Fibroblast of mammary gland (primary cell): ENCODE data around the gene TUFT1.
A peak's percentile ranks its signal among the peaks of the same experiment; 100 is the strongest.

Source experiments
- DNase-seq: peaks from one replicate; pipeline ENCODE4 v3.0.0-alpha.2; 2010; ENCODE audit warnings: low read depth
- H3K4me3 ChIP-seq: 2 replicates; pipeline ENCODE4 v1.5.1; 2011; ENCODE audit warnings: low read depth, mild to moderate bottlenecking, low read length, moderate library complexity; ENCODE audit not compliant: control insufficient read depth
- CTCF ChIP-seq: conservative IDR thresholded peaks from 2 replicates; pipeline ENCODE4 v1.5.1; 2011; ENCODE audit warnings: low read depth, low read length, inconsistent platforms; ENCODE audit not compliant: control insufficient read depth, insufficient read depth

Gene TUFT1

DNA sequence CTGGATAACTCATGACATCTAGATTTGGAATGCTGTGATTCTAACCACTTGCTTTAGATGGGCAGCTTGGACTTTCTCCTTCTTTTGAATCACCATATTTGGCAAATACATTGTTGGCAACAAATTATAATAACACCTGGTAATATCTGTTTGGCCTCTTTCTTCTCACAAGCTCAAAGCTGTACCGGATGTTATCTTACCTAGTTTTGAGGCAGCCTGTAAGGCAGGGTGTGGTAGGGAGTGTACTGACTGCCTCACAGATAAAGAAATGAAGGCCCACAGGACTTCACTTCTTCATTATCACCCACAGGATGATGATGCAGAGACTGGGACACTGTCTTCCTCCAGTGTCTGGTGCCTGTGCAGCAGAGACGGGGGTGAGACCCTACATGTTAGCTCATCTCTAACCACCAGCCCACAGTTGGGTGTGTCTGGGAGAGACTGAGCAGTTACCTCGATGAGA is 28.5 kb downstream of the TUFT1 start:
- TF ChIP-seq CTCF = no peak
- no peak for DNase-seq

GRCh38 chr1:151570819-151571218 is 30.7 kb downstream of the TUFT1 start:
- DNase-seq = no peak
- no peak for TF ChIP-seq CTCF
- no peak overlapping the region for H3K4me3 ChIP-seq

More for the DNA sequence above, 28.5 kb downstream of the TUFT1 start:
- H3K4me3 ChIP-seq = no peak overlapping the region

- TF ChIP-seq CTCF = no peak
- no peak overlapping the region for H3K4me3 ChIP-seq
- DNase-seq = peak; percentile 91
Observed at GRCh38 chr1:151574575-151575529, 34.7 kb downstream of the TUFT1 start.

DNA sequence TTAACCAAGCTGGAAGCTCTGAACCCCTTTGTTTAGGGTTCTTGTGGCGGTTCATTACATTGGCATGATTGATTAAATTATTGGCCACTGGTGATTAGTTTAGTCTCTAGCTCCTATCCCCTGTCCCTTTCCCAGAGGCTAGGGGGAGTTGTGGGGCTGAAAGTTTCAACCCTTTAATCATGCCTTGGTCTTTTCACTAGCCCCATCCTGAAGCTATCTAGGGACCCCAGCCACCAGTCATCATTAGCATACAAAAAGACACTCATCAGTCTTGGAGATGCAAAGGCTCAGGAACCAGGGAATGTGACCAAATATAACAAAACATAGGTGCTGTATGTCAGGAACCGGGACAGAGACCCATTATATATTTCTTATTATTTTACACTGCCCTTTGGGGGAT is 37.1 kb downstream of the TUFT1 start:
- no peak for TF ChIP-seq CTCF
- H3K4me3 ChIP-seq = no peak overlapping the region
- DNase-seq = no peak

DNA sequence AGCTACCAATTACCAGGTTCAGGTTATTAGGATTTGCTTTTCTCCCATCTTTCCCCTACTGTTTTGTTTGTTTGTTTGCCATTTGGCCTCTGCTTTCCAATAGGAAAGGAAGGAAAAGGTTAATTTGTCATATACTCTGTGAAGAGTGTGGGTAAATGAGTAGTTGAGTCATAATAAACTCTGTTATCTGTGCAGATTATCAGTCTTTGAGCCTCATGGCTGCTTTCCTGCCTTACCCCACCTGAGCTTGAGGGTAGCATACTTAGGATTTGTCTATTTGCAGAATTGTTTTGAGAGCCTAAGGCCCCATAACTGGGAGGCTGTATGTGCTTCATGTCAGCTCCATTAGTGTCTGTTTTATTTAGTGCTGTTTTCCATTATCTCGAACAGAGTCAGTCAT is 38.8 kb downstream of the TUFT1 start:
- DNase-seq = no peak
- no peak for TF ChIP-seq CTCF
- no peak overlapping the region for H3K4me3 ChIP-seq

DNA sequence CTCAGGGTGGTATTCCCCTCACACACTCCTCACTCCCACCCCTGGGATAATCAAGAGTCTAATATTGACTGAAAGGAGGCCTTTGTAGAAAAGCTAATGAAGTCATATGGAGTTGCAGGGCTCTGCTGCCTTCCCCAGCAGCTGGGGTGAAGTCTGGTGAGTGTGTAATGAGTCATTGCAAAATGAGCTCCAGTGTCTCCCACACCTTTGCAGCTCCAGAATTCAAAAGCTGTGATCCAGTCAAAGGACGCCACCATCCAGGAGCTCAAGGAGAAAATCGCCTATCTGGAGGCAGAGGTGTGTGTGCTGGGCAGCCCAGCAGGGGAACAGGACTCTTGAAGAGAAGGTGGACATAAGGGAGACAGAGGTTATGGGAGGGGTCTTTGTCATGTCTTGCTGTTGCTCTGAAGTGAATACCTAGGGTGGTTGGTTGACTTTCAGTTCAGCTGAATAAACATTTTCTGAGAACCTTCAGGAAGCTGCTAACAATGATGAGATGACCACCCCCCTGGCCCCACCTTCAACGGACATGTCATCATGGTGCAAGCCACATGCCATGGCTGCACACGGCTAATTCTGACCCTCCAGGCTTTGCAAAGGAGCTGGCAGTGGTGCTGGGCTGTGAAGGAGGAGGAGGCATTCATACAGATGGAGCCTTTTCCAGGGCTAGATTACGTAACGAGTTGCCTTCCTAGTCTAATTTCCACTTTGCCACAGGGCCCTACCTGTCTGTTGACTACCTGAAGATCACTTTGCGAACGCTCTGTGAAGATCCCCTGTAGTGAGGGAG is 39.5 kb downstream of the TUFT1 start:
- DNase-seq = peak; percentile 67
- H3K4me3 ChIP-seq = no peak overlapping the region
- no peak for TF ChIP-seq CTCF
